Gastroesophageal sphincter (tissue), 3 donors: ENCODE data around the gene HSFX1.
"Not testable (repeated sequence)": the region's sequence is repeated elsewhere in the genome, so short reads cannot be mapped to it uniquely, and the experiment has no call there.

Source experiments
- EP300 ChIP-seq: sonication (generic); formaldehyde crosslinking; IDR thresholded peaks from one replicate; pipeline ENCODE4 v1.6.1; 2017; ENCODE audit warnings: antibody characterized with exemption, mild to moderate bottlenecking
- POLR2A ChIP-seq, 2 donors: fragments of 450-650 bp; IDR thresholded peaks; one replicate each; pipeline ENCODE4 v1.6.1; 2017; ENCODE audit warnings: antibody characterized with exemption in 2 of 2, mild to moderate bottlenecking in 2 of 2, moderate library complexity in 1 of 2
- POLR2AphosphoS5 ChIP-seq: sonication (generic); formaldehyde crosslinking; IDR thresholded peaks from one replicate; pipeline ENCODE4 v1.6.1; 2017; ENCODE audit warnings: antibody characterized with exemption
- TF ChIP-seq, protein P1 (sequence below), 4 experiments: fragments of 200-600 bp in 2 of 4; fragments of 450-650 bp in 2 of 4; sonication (generic) in 1 of 4; IDR thresholded peaks; one replicate each; pipeline ENCODE4 v1.5.1; 2017 to 2019; ENCODE audit warnings: antibody characterized with exemption in 4 of 4, mild to moderate bottlenecking in 2 of 4, moderate library complexity in 2 of 4

DNA sequence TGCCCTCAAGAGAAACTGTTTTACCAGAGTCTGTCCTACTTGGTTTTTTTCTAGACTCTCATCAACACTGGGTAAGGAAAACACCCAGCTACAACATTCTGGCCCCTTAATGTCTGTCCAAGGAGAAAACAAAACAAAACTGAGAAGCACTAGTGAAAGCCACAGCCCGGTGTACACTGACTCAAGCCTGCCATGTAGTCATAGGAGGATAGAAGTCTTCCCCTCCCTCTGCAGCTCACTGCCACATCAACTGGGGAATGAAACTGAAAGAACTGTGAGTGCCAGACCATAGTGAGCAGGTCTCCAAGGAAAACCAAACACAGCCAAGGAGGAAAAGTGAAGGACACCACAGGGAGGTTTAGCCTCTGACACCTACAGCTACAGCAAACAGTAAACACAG lies 21.7 kb downstream of the HSFX1 start:
- TF ChIP-seq, protein P1, sequence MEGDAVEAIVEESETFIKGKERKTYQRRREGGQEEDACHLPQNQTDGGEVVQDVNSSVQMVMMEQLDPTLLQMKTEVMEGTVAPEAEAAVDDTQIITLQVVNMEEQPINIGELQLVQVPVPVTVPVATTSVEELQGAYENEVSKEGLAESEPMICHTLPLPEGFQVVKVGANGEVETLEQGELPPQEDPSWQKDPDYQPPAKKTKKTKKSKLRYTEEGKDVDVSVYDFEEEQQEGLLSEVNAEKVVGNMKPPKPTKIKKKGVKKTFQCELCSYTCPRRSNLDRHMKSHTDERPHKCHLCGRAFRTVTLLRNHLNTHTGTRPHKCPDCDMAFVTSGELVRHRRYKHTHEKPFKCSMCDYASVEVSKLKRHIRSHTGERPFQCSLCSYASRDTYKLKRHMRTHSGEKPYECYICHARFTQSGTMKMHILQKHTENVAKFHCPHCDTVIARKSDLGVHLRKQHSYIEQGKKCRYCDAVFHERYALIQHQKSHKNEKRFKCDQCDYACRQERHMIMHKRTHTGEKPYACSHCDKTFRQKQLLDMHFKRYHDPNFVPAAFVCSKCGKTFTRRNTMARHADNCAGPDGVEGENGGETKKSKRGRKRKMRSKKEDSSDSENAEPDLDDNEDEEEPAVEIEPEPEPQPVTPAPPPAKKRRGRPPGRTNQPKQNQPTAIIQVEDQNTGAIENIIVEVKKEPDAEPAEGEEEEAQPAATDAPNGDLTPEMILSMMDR (IDR thresholded peaks at IDR 0.05): not testable (repeated sequence)
- TF ChIP-seq POLR2A (IDR thresholded peaks at IDR 0.05); POLR2AphosphoS5; EP300: not testable (repeated sequence)
